ENCODE results near the gene CD9. TPM values are rescaled to one million over a fixed set of nuclear protein-coding genes. Genes with fewer than 3 reads are reported as not detected.

The CD9 gene
- total RNA-seq, 3 donors from 2014 or later, result 1.6 to 3.2 (median 3.0) TPM

DNA sequence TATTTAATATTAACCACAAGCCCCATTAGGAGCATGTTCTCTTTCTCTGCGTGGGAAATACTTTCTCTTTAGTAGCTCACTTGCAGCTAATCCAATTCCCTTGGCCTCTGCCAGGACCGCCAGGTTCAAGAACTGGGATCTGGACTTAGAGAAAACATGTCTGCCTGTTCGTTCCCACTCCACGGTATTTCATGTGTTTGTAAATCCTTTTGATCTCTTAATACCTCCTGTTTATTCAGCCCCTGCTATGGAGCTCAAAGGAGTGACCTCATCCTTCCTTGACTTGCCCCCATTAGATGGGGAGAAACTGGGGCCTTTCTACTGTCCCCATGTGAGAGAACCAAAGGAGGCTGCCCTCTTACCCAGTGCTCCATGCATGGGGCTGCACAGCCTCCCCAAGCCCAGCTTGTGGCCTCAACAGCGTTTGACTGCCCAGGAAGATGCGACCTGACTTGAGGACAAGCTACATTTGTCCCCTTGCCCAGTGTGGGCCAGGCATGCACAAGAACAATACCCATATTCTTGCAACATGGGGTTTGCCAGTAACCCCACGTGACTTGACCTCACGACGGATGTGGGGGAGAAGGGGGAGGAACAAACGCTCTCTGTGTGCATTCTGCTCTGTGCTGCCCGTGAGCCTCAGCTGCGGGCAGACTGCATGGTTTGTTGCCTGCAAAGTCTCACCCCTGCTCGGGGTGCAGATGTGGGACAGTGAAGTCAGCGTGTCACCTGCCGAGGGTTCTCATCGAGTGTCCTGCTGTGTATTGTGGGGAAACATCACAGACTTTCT is 30.3 kb downstream of the CD9 start:
- Mint-ChIP-seq H3K4me1 (ENCODE audit: low read depth) (peaks cover 33% of the 10 kb centered on the region), H3K27me3 (ENCODE audit: low read depth) (peaks cover 3% of the 10 kb centered on the region), H3K9me3 (no peaks in the 10 kb centered on the region), H3K4me3 (peak overlapping the region; percentile 26), H3K36me3 (ENCODE audit: insufficient read depth) (no peaks in the 10 kb centered on the region)
- ATAC-seq (peak; percentile 82 to 89), DNase-seq (peak; percentile 46)

DNA sequence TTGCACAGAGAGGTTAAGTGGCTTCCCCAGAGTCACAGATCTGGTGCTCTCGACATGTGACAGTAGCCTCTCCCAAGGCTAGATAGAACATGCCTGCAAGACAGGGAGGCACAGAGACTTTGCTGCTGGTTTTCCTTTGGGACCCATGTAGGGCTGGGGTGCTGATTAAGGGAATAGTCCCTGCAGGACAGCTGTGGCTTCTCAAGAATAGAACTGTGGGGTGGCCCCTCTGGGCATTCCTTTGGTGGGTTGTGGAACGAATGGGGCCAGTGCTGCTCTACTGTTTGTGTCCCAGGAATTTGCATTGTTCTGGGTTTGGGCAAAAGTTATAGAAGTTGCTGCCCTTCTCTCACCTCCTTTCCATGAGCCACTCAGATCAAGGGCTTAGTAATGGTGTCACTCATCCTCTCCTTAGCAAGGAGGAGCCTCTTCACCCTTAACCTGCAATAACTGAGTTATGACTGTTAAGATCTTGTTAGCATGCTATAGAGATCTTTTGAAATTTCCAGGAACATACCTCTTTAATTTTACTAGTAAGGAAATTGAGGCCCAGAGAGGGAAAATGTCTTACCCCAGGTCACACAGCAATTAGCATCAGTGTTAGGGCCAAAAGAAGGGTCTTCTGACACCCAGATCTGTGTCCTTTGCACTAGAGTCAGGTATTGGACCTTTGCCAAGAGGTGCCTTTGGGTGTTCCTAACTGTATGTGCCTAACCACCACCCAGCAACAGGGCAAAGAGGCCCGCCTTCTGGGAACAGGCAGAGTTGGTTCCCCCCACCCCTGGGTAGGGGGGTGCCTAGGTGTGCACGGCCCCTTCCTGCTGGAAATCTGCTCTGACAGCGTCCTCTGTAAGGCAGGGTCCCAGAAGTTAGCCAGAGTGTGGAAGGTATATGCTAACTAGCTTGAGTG is 31.4 kb downstream of the CD9 start:
- peak overlapping the region; percentile 26 for H3K4me3 Mint-ChIP-seq
- H3K4me1 Mint-ChIP-seq (ENCODE audit: low read depth), result peaks cover 33% of the 10 kb centered on the region
- no peaks in the 10 kb centered on the region for H3K36me3 Mint-ChIP-seq (ENCODE audit: insufficient read depth)
- ATAC-seq, result peak; percentile 61 to 64
- H3K9me3 Mint-ChIP-seq, result no peaks in the 10 kb centered on the region
- peaks cover 3% of the 10 kb centered on the region for H3K27me3 Mint-ChIP-seq (ENCODE audit: low read depth)
- no peak for DNase-seq

- Mint-ChIP-seq H3K27me3 (ENCODE audit: low read depth) (peaks cover 7% of the 10 kb centered on the region), H3K36me3 (ENCODE audit: insufficient read depth) (no peaks in the 10 kb centered on the region), H3K4me3 (no peak overlapping the region), H3K4me1 (ENCODE audit: low read depth) (peaks cover 33% of the 10 kb centered on the region), H3K9me3 (no peaks in the 10 kb centered on the region)
- DNase-seq (no peak), ATAC-seq (no peak)
These were observed 33.1 kb downstream of the CD9 start for GRCh38 chr12:6233121-6233971.

GRCh38 chr12:6234214-6234613 is 34.0 kb downstream of the CD9 start:
- Mint-ChIP-seq H3K9me3 (no peaks in the 10 kb centered on the region), H3K27me3 (ENCODE audit: low read depth) (peaks cover 7% of the 10 kb centered on the region), H3K4me3 (no peak overlapping the region), H3K4me1 (ENCODE audit: low read depth) (peaks cover 33% of the 10 kb centered on the region), H3K36me3 (ENCODE audit: insufficient read depth) (no peaks in the 10 kb centered on the region)
- DNase-seq (no peak), ATAC-seq (no peak)

- Mint-ChIP-seq H3K9me3 (no peaks in the 10 kb centered on the region), H3K36me3 (ENCODE audit: insufficient read depth) (no peaks in the 10 kb centered on the region), H3K4me3 (no peak overlapping the region), H3K27me3 (ENCODE audit: low read depth) (peaks cover 7% of the 10 kb centered on the region), H3K4me1 (ENCODE audit: low read depth) (peaks cover 29% of the 10 kb centered on the region)
- ATAC-seq (no peak), DNase-seq (no peak)
These were observed 34.7 kb downstream of the CD9 start for GRCh38 chr12:6234906-6235305.

DNA sequence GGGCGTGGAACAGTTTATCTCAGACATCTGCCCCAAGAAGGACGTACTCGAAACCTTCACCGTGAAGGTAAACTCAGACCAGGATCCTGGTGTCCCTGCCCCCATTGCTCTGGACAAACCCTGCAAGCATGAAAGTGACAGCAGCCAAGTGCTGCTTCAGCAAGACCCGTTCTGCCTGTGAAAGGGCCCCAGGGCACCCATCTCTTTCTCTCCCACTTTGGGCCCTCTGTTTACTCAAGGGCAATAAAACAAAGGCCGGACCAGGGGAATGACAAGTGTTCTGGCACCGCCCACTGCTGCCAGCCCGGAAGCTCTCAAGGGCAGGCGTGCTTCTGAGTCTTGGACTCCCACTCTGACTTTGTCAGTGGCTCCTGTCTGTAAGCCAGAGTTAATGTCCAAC is 35.3 kb downstream of the CD9 start:
- no peak overlapping the region for H3K4me3 Mint-ChIP-seq
- peaks cover 24% of the 10 kb centered on the region for H3K4me1 Mint-ChIP-seq (ENCODE audit: low read depth)
- H3K27me3 Mint-ChIP-seq (ENCODE audit: low read depth), result peaks cover 11% of the 10 kb centered on the region
- no peaks in the 10 kb centered on the region for H3K9me3 Mint-ChIP-seq
- no peak for DNase-seq
- H3K36me3 Mint-ChIP-seq (ENCODE audit: insufficient read depth), result no peaks in the 10 kb centered on the region
- no peak for ATAC-seq

GRCh38 chr12:6235906-6236640 is 35.9 kb downstream of the CD9 start:
- peaks cover 18% of the 10 kb centered on the region for H3K4me1 Mint-ChIP-seq (ENCODE audit: low read depth)
- DNase-seq (no peak), ATAC-seq (no peak)
- H3K4me3 Mint-ChIP-seq, result no peak overlapping the region
- H3K36me3 Mint-ChIP-seq (ENCODE audit: insufficient read depth), result no peaks in the 10 kb centered on the region
- no peaks in the 10 kb centered on the region for H3K9me3 Mint-ChIP-seq
- peaks cover 11% of the 10 kb centered on the region for H3K27me3 Mint-ChIP-seq (ENCODE audit: low read depth)

DNA sequence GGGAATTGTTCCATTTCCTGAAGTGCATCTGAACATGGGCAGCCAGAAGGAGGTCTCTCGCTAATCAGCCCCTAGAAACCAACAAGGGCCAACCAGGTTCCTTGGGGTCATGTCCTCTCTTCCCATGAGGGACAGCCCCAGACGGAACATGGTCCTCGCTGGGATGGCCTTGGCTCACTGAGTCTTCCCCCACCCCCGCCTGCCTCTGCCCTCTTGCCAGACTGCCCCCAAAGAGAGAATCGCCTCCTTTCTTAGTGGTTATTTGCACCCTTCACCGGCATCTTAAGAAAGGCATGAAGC is 36.4 kb downstream of the CD9 start:
- peaks cover 11% of the 10 kb centered on the region for H3K27me3 Mint-ChIP-seq (ENCODE audit: low read depth)
- H3K36me3 Mint-ChIP-seq (ENCODE audit: insufficient read depth), result no peaks in the 10 kb centered on the region
- ATAC-seq, result no peak
- peaks cover 13% of the 10 kb centered on the region for H3K4me1 Mint-ChIP-seq (ENCODE audit: low read depth)
- H3K9me3 Mint-ChIP-seq, result no peaks in the 10 kb centered on the region
- no peak for DNase-seq
- H3K4me3 Mint-ChIP-seq, result no peak overlapping the region

DNA sequence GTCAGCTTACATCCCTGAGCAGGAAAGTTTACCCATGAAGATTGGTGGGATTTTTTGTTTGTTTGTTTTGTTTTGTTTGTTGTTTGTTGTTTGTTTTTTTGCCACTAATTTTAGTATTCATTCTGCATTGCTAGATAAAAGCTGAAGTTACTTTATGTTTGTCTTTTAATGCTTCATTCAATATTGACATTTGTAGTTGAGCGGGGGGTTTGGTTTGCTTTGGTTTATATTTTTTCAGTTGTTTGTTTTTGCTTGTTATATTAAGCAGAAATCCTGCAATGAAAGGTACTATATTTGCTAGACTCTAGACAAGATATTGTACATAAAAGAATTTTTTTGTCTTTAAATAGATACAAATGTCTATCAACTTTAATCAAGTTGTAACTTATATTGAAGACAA is 37.6 kb downstream of the CD9 start:
- H3K9me3 Mint-ChIP-seq, result no peaks in the 10 kb centered on the region
- no peak overlapping the region for H3K4me3 Mint-ChIP-seq
- ATAC-seq (no peak), DNase-seq (no peak)
- H3K4me1 Mint-ChIP-seq (ENCODE audit: low read depth), result peaks cover 3% of the 10 kb centered on the region
- peaks cover 7% of the 10 kb centered on the region for H3K27me3 Mint-ChIP-seq (ENCODE audit: low read depth)
- H3K36me3 Mint-ChIP-seq (ENCODE audit: insufficient read depth), result no peaks in the 10 kb centered on the region

DNA sequence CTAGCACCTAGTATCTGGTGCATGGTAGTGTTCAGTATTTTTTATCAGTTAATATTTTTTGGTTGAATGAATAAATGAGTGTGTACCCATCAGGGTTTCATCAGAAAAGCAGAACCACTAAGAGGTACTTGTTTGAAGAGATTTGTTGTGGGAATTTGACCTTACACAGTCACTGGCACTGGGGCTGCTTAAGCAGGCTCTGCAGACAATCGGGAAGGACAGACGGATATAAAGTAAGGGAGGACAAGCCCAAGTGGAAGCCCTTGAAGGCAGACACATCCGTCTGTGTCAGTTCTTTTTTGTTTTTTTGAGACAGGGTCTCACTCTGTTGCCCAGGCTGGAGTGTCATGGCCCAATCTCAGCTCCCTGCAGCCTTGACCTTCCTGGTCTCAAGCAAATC is 38.7 kb downstream of the CD9 start:
- DNase-seq (no peak), ATAC-seq (no peak)
- Mint-ChIP-seq H3K27me3 (ENCODE audit: low read depth) (peaks cover 7% of the 10 kb centered on the region), H3K9me3 (no peaks in the 10 kb centered on the region), H3K36me3 (ENCODE audit: insufficient read depth) (no peaks in the 10 kb centered on the region), H3K4me3 (no peak overlapping the region), H3K4me1 (ENCODE audit: low read depth) (no peaks in the 10 kb centered on the region)

DNA sequence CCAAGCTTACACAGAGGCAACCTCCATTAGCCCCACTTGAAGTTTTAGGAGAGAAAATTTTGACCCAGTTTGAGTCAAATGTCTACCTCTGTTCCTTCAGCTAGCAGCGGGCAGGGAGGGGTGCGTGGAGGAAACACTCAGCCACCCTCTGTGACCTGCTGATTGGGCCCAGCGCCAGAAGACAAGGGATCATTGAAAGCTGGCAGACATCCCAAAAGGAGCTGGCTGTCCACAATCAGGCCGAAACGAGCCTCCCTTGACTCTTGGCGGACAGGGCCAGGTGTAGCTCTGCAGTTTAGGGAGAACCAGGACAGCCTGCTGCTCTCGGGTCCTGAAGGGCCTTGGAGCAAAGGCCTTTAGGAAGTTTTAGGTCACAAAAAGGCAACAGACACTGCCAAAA is 41.3 kb downstream of the CD9 start:
- H3K27me3 Mint-ChIP-seq (ENCODE audit: low read depth), result peaks cover 7% of the 10 kb centered on the region
- H3K9me3 Mint-ChIP-seq, result peaks cover 6% of the 10 kb centered on the region
- no peak for DNase-seq
- H3K4me3 Mint-ChIP-seq, result no peak overlapping the region
- no peaks in the 10 kb centered on the region for H3K36me3 Mint-ChIP-seq (ENCODE audit: insufficient read depth)
- H3K4me1 Mint-ChIP-seq (ENCODE audit: low read depth), result no peaks in the 10 kb centered on the region
- no peak for ATAC-seq

DNA sequence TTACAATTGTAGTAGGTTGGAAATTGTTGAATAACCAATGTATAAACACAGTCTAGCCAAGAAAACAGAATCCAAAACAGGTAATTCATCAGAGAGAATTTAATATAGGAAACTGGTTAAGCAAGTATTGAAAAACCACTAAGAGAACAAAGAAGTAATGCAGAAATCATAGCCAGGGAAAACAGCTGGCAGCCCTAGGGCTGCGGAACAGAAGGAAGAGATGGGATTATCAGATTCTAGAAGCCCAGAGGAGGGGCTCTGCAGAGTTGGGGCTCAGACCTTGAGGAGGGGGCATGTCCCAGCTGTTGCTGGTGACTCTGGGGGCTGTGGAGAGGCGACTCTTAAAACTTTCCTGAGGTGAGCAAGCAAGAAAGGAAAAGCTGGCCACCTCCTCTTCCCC is 49.4 kb downstream of the CD9 start:
- peaks cover 6% of the 10 kb centered on the region for H3K9me3 Mint-ChIP-seq
- DNase-seq (no peak), ATAC-seq (no peak)
- H3K4me3 Mint-ChIP-seq, result no peak overlapping the region
- peaks cover 19% of the 10 kb centered on the region for H3K27me3 Mint-ChIP-seq (ENCODE audit: low read depth)
- H3K36me3 Mint-ChIP-seq (ENCODE audit: insufficient read depth), result no peaks in the 10 kb centered on the region
- no peaks in the 10 kb centered on the region for H3K4me1 Mint-ChIP-seq (ENCODE audit: low read depth)

GRCh38 chr12:6250343-6250742 is 50.1 kb downstream of the CD9 start:
- no peaks in the 10 kb centered on the region for H3K36me3 Mint-ChIP-seq (ENCODE audit: insufficient read depth)
- no peak overlapping the region for H3K4me3 Mint-ChIP-seq
- H3K4me1 Mint-ChIP-seq (ENCODE audit: low read depth), result no peaks in the 10 kb centered on the region
- H3K9me3 Mint-ChIP-seq, result peaks cover under 1% of the 10 kb centered on the region
- no peak for ATAC-seq
- peaks cover 19% of the 10 kb centered on the region for H3K27me3 Mint-ChIP-seq (ENCODE audit: low read depth)
- no peak for DNase-seq

GRCh38 chr12:6253278-6253677 is 53.1 kb downstream of the CD9 start:
- Mint-ChIP-seq H3K27me3 (ENCODE audit: low read depth) (peaks cover 21% of the 10 kb centered on the region), H3K4me3 (no peak overlapping the region), H3K4me1 (ENCODE audit: low read depth) (no peaks in the 10 kb centered on the region), H3K36me3 (ENCODE audit: insufficient read depth) (no peaks in the 10 kb centered on the region), H3K9me3 (peaks cover 4% of the 10 kb centered on the region)
- DNase-seq (no peak), ATAC-seq (no peak)

All from activated T-cell treated with anti-CD3 and anti-CD28 coated beads, Interleukin-2, amount 50 U/mL, for 4 hours (primary cell).